HepG2 (cell line): ENCODE results near the gene RAPGEF5. TPM values are rescaled to one million over a fixed set of nuclear protein-coding genes. Genes with fewer than 3 reads are reported as not detected.
A peak's percentile ranks its signal among the peaks of the same experiment; 100 is the strongest.

Experiments
- ATAC-seq: fragments of 200-7000 bp; cut with Tn5 transposase; 3 replicates; pipeline ENCODE4 v1.9.1; 2020; ENCODE audit warnings: mild to moderate bottlenecking, moderate library complexity
- BruUV-seq: library from RNA; stranded (reverse); fragments of 400-500 nt; replicated peaks from 2 replicates; lab custom pipeline; 2021; lab: Mats Ljungman, UMichigan
- CTCF ChIA-PET: fragments of 300-600 bp; formaldehyde crosslinking; extraction: SDS; loops from one replicate; lab custom pipeline; 2021; ENCODE audit warnings: low total read pairs, inconsistent platforms, low intra/inter-chr PET ratio; lab: Yijun Ruan, JAX
- POLR2A ChIA-PET: fragments of 350-600 bp; sonication (Branson Sonifier 250); formaldehyde crosslinking; loops from one replicate; lab custom pipeline; 2020; ENCODE audit warnings: antibody characterized with exemption, inconsistent platforms; lab: Yijun Ruan, JAX
- DNase-seq: peaks from one replicate; pipeline ENCODE4 v3.0.0-alpha.2; 2015; ENCODE audit warnings: low spot score
- FAIRE-seq: peaks from 3 replicates; lab custom pipeline; 2011; peaks lifted over from hg19 to GRCh38; lab: Jason Lieb, UNC
- H2AFZ ChIP-seq: one replicate; pipeline ENCODE4 v1.6.1; 2011; ENCODE audit warnings: low read length, inconsistent platforms
- H3K27ac ChIP-seq: fragments of 300-600 bp; 3 replicates; pipeline ENCODE4 v1.8.0; 2011; ENCODE audit warnings: mixed run types, mild to moderate bottlenecking, mixed read lengths, low read length, inconsistent platforms; ENCODE audit not compliant: insufficient read depth; ENCODE audit errors: extremely low read length
- H3K27me3 ChIP-seq, 2 experiments: fragments of 200-600 bp in 1 of 2; 2 replicates in 1 of 2; 3 replicates in 1 of 2; pipeline versions ENCODE4 v1.6.0 to v1.8.0; 2011; ENCODE audit warnings: low read length in 2 of 2, mild to moderate bottlenecking in 2 of 2, moderate library complexity in 2 of 2, inconsistent platforms in 1 of 2; ENCODE audit not compliant: insufficient read depth in 2 of 2, control insufficient read depth in 1 of 2
- H3K36me3 ChIP-seq, 2 experiments: fragments of 200-600 bp in 1 of 2; replicated peaks in 1 of 2; 2 replicates in 1 of 2; 3 replicates in 1 of 2; pipeline versions ENCODE4 v1.5.1 to v1.8.0; 2011; ENCODE audit warnings: low read length in 2 of 2, inconsistent platforms in 1 of 2; ENCODE audit not compliant: insufficient read depth in 2 of 2, control insufficient read depth in 1 of 2
- H3K4me1 ChIP-seq: 2 replicates; pipeline ENCODE4 v1.5.1; 2012; ENCODE audit warnings: low read length, inconsistent platforms; ENCODE audit not compliant: insufficient read depth
- H3K4me2 ChIP-seq: 2 replicates; pipeline ENCODE4 v1.6.0; 2011; ENCODE audit warnings: low read depth, low read length, inconsistent platforms
- H3K4me3 ChIP-seq, 3 experiments: fragments of 200-600 bp in 1 of 3; sonication (generic), shearing (Covaris generic) in 1 of 3; replicated peaks in 1 of 3; 2 replicates each; pipeline ENCODE4 v1.5.1; 2011 to 2016; ENCODE audit warnings: low read length in 3 of 3, inconsistent platforms in 2 of 3, low read depth in 2 of 3, mild to moderate bottlenecking in 2 of 3, control low read depth in 1 of 3, mixed read lengths in 1 of 3; ENCODE audit not compliant: insufficient read depth in 1 of 3
- H3K79me2 ChIP-seq: one replicate; pipeline ENCODE4 v1.6.1; 2011; ENCODE audit warnings: low read length, inconsistent platforms; ENCODE audit not compliant: insufficient read depth
- H3K9ac ChIP-seq: 2 replicates; pipeline ENCODE4 v1.6.0; 2011; ENCODE audit warnings: mild to moderate bottlenecking, low read depth, low read length, inconsistent platforms; ENCODE audit not compliant: insufficient read depth
- H3K9me3 ChIP-seq: 2 replicates; pipeline ENCODE4 v1.5.1; 2012; ENCODE audit warnings: mild to moderate bottlenecking, low read length
- H4K20me1 ChIP-seq: 2 replicates; pipeline ENCODE4 v1.6.0; 2011; ENCODE audit warnings: inconsistent platforms, mild to moderate bottlenecking, low read length, moderate library complexity; ENCODE audit not compliant: insufficient read depth
- ATF7 ChIP-seq, 2 experiments: fragments of 450-650 bp in 1 of 2; sonication (generic) in 1 of 2; formaldehyde crosslinking in 1 of 2; IDR thresholded peaks; 2 replicates each; pipeline versions ENCODE4 v1.4.0 to v1.6.1; 2016 to 2020; ENCODE audit warnings: antibody characterized with exemption in 1 of 2, mild to moderate bottlenecking in 1 of 2, missing genetic modification reagents in 1 of 2
- CREB1 ChIP-seq, 2 experiments: fragments of 450-650 bp in 1 of 2; IDR thresholded peaks; 2 replicates each; pipeline ENCODE4 v1.6.1; 2016 to 2017; ENCODE audit warnings: control low read depth in 1 of 2, mild to moderate bottlenecking in 1 of 2, missing compliant biosample characterization in 1 of 2, missing genetic modification characterization in 1 of 2
- JUN ChIP-seq: sonication (generic); formaldehyde crosslinking; IDR thresholded peaks from 2 replicates; pipeline ENCODE4 v1.4.0; 2020; ENCODE audit warnings: mild to moderate bottlenecking, missing genetic modification reagents
- NFE2 ChIP-seq: sonication (generic); formaldehyde crosslinking; IDR thresholded peaks from 2 replicates; pipeline ENCODE4 v1.4.0; 2020; ENCODE audit warnings: missing genetic modification reagents
- RBM22 ChIP-seq: fragments of 200-400 bp; formaldehyde crosslinking; optimal IDR thresholded peaks from 2 replicates; pipeline ENCODE3; 2017; ENCODE audit warnings: mild to moderate bottlenecking, low read length, moderate library complexity
- TRIM24 ChIP-seq: sonication (generic); formaldehyde crosslinking; IDR thresholded peaks from 2 replicates; pipeline ENCODE4 v1.8.0; 2022; ENCODE audit warnings: mild to moderate bottlenecking, missing genetic modification reagents
- WGBS: methylation state at CpG from one replicate; pipeline ENCODE4 v1.1.6; 2017; ENCODE audit warnings: low lambda C conversion rate; 5-methylcytosine and 5-hydroxymethylcytosine counted together
- in situ Hi-C: cut with HindIII; loops from 2 replicates; pipeline ENCODE4 v1.10.0; 2017; ENCODE audit warnings: low pct_unique_long_range_greater_than_20kb; ENCODE audit not compliant: extremely low pct_ligation_motif_present
- intact Hi-C: fragments of 100-400 bp; cut with micrococcal nuclease; formaldehyde crosslinking; loops from one replicate; pipeline ENCODE4 v1.10.0; 2022; ENCODE audit not compliant: unreplicated experiment
- polyA plus RNA-seq, 8 experiments: library from polyadenylated mRNA; depleted of rRNA in 3 of 8; stranded (reverse) in 7 of 8; unstranded in 1 of 8; fragments of >200 nt; fragmentation: Illumina TruSeq in 4 of 8; extraction: Trizol in 4 of 8; gene quantifications; 2 replicates each; pipeline versions ENCODE4 v1.2.1 to v1.2.3, GENCODE V29; 2011 to 2016; ENCODE audit warnings: low read depth in 4 of 8, missing spikeins in 1 of 8, mixed read lengths in 1 of 8; ENCODE audit not compliant: insufficient read depth in 1 of 8
- total RNA-seq, 5 experiments: library from RNA; depleted of rRNA; stranded (reverse); fragments of >200 nt; fragmentation: Illumina TruSeq; extraction: Trizol; gene quantifications; 2 replicates each; pipeline ENCODE4 v1.2.3, GENCODE V29; 2016; ENCODE audit warnings: low read depth in 1 of 5
- TF ChIP-seq, protein P1 (sequence below): sonication (generic); formaldehyde crosslinking; IDR thresholded peaks from 2 replicates; pipeline ENCODE4 v1.4.0; 2020; ENCODE audit warnings: mild to moderate bottlenecking, missing genetic modification reagents
- TF ChIP-seq, protein P2 (sequence below): sonication (generic); formaldehyde crosslinking; IDR thresholded peaks from 2 replicates; pipeline ENCODE4 v1.4.0; 2020; ENCODE audit warnings: missing genetic modification reagents

RAPGEF5 gene
- total and polyA plus RNA-seq, 2 of the 13 experiments (the other 11 are each of a cell fraction or from before 2014, with no cell fraction given) = 17.1 to 23.4 TPM

DNA sequence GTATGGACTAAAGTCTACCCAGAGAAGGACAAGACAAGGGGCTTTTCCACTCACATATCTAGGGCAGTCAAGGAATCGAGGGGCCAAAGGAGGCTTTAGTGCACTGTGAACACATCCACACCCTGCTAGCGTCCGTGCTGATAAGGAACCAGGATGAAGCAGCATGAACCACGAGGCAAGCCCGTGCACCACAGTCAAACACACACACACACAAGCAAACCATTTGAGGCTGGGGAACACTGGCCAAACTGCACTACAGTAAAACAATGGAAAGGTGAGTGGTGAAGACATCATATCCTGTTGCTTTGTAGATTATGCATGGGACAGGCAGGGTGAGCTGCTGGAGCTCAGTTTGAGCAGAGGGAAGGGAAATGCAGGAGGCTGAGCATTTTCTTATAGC lies 233.8 kb downstream of the RAPGEF5 start:
- no peak for FAIRE-seq
- no peak for TF ChIP-seq JUN (CRISPR knock-in tag)
- TF ChIP-seq RBM22 = peak; percentile 20
- TF ChIP-seq, all 625 proteins: peak for 1
- 95% methylated on average over 5 of the region's 5 CpGs for WGBS

DNA sequence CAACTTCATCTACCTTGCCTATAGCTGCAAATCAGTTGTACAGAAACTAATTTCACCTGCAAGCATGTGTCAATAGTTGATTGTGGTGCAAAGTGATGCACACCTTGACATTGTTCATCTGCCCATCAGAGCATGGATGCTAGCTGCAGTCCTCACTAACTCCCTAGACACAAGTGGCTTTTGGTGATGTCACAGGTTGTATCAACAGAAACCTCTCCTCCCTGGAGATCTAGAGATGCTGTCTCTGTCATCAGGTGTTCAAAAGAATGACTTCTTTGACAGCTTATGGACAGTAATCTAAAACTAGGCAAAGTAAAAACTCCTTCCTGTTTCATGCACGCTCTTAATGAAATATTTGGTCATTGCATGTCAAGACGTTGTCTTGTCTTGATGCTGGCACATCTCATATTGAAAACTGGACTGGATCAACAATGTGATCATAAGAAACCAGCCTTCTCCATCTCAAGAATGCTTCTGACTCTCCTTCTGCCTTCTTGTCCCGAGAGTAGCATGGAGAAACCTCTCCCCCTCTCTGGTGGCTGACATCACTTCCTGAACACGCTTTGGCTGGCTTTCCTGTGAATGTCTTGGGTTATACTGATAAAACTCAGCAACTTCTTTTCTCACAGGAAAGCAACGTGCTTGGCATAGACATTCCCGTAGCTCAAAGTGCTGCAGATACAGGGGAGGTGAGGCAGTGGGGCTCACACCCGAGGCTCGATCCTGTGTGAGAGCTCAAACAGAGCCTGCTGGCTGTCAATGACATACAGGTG lies 235.1 kb downstream of the RAPGEF5 start:
- Histone ChIP-seq H3K4me3 (no peak overlapping the region), H3K27me3 (no peaks in the 10 kb centered on the region), H3K9me3 (no peaks in the 10 kb centered on the region), H3K27ac (no peak overlapping the region), H4K20me1 (no peaks in the 10 kb centered on the region), H3K4me1 (no peaks in the 10 kb centered on the region), H3K4me2 (no peak overlapping the region), H3K79me2 (no peaks in the 10 kb centered on the region), H3K36me3 (peaks cover 15 to 43% of the 10 kb centered on the region in 2 experiments), H2AFZ (no peak overlapping the region), H3K9ac (no peak overlapping the region)
- in situ Hi-C loops (no loop called here), intact Hi-C loops (no loop called here)
- no TSS peak for BruUV-seq
- DNase-seq = no peak
- no peak for FAIRE-seq
- ChIA-PET CTCF (no interaction called here), POLR2A (no interaction called here)
- TF ChIP-seq, protein P1, sequence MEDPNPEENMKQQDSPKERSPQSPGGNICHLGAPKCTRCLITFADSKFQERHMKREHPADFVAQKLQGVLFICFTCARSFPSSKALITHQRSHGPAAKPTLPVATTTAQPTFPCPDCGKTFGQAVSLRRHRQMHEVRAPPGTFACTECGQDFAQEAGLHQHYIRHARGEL = no peak
- TF ChIP-seq, protein P2, sequence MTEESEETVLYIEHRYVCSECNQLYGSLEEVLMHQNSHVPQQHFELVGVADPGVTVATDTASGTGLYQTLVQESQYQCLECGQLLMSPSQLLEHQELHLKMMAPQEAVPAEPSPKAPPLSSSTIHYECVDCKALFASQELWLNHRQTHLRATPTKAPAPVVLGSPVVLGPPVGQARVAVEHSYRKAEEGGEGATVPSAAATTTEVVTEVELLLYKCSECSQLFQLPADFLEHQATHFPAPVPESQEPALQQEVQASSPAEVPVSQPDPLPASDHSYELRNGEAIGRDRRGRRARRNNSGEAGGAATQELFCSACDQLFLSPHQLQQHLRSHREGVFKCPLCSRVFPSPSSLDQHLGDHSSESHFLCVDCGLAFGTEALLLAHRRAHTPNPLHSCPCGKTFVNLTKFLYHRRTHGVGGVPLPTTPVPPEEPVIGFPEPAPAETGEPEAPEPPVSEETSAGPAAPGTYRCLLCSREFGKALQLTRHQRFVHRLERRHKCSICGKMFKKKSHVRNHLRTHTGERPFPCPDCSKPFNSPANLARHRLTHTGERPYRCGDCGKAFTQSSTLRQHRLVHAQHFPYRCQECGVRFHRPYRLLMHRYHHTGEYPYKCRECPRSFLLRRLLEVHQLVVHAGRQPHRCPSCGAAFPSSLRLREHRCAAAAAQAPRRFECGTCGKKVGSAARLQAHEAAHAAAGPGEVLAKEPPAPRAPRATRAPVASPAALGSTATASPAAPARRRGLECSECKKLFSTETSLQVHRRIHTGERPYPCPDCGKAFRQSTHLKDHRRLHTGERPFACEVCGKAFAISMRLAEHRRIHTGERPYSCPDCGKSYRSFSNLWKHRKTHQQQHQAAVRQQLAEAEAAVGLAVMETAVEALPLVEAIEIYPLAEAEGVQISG (CRISPR knock-in tag) = no peak
- TF ChIP-seq CREB1 (IDR thresholded peaks at IDR 0.05) = peak; percentile 51; the same call in 1 of the 2 replicates
- TF ChIP-seq CREB1 (CRISPR knock-in tag; IDR thresholded peaks at IDR 0.05) = no peak
- no peak for TF ChIP-seq ATF7 (IDR thresholded peaks at IDR 0.05)
- TF ChIP-seq ATF7 (CRISPR knock-in tag; IDR thresholded peaks at IDR 0.05) = no peak
- TF ChIP-seq TRIM24 (CRISPR knock-in tag) = no peak
- TF ChIP-seq NFE2 (CRISPR knock-in tag) = no peak
- ATAC-seq = no peak
- WGBS = 97% methylated on average over 8 of the region's 8 CpGs

More for the DNA sequence above, 233.8 kb downstream of the RAPGEF5 start:
- ChIA-PET POLR2A (no interaction called here), CTCF (no interaction called here)
- Histone ChIP-seq H2AFZ (no peak overlapping the region), H3K27ac (no peak overlapping the region), H3K27me3 (no peaks in the 10 kb centered on the region), H3K9ac (no peak overlapping the region), H4K20me1 (no peaks in the 10 kb centered on the region), H3K9me3 (no peaks in the 10 kb centered on the region), H3K4me3 (no peak overlapping the region), H3K4me2 (no peak overlapping the region), H3K36me3 (peaks cover 15 to 46% of the 10 kb centered on the region in 2 experiments), H3K79me2 (no peaks in the 10 kb centered on the region), H3K4me1 (no peaks in the 10 kb centered on the region)
- in situ Hi-C loops (no loop called here), intact Hi-C loops (no loop called here)
- BruUV-seq = no TSS peak
- ATAC-seq (no peak), DNase-seq (no peak)
